ENCODE data around the gene PRDM16. TPM values are rescaled to one million over a fixed set of nuclear protein-coding genes. Genes with fewer than 3 reads are reported as not detected.

Gene PRDM16
- total and polyA plus RNA-seq, 2 of the 13 experiments (the other 11 are each of a cell fraction or from before 2014, with no cell fraction given) = 0.15 to 0.81 TPM

DNA sequence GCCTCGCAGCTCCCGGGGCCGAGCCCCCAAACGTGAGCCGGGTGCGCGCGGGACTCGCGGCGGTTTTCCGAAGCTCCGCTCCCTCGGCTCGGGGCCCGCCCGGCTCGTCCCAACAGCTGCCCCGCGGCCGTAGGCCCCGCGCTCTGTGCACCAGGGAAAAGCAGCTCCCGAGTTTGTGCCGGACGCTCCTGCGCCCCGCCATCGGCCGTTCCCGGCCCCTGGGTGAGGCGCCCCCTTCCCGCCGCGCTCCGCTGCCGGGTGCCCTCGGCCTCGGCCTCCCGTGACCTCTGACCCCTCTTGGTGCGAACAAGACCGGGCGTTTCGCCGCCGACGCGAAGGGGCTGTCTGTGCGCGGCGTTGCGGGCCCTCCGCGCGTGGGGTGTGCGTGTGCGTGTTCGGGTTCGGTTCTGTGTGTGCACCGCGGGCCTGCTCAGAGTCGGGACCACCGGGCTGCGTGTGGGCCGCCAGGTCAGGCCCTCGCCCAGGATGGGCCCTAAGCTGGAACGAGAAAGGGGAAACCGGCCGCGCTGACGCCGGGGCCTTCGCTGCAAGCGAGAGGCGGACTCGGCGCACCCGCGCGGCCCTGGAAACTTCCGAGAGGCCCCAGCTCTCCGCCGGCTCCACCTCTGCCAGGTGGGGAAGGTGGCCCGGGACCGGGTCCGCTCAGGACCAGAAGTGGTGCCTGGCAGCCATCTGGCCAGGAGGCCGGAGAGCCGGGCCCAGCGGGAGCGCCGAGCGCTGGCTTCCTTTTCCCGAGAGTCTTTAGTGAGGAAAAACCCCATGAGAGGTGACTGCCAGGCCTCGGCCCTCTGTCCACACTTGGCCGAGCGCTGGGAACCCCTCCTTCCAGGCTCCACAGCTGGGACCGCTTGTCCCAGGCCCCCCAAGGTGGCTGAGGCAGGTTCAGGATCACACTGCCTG, 1.9 kb downstream of the PRDM16 start (continued):
- TF ChIP-seq, protein P1, sequence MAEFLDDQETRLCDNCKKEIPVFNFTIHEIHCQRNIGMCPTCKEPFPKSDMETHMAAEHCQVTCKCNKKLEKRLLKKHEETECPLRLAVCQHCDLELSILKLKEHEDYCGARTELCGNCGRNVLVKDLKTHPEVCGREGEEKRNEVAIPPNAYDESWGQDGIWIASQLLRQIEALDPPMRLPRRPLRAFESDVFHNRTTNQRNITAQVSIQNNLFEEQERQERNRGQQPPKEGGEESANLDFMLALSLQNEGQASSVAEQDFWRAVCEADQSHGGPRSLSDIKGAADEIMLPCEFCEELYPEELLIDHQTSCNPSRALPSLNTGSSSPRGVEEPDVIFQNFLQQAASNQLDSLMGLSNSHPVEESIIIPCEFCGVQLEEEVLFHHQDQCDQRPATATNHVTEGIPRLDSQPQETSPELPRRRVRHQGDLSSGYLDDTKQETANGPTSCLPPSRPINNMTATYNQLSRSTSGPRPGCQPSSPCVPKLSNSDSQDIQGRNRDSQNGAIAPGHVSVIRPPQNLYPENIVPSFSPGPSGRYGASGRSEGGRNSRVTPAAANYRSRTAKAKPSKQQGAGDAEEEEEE (CRISPR knock-in tag; IDR thresholded peaks at IDR 0.05; ENCODE audit: borderline replicate concordance) = no peak
- TF ChIP-seq, protein P2, sequence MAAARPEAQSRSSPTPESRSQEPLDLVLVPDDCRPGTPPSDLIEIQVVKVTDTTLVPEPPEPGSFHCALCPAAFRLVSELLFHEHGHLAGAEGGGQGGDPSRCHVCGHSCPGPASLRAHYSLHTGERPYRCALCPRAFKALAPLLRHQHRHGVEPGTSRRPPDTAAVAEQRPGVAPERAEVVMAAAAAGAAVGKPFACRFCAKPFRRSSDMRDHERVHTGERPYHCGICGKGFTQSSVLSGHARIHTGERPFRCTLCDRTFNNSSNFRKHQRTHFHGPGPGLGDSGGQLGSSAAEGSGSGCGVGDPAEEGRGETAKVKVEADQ (CRISPR knock-in tag; IDR thresholded peaks at IDR 0.05; ENCODE audit: borderline replicate concordance) = no peak
- peak; percentile 75 for TF ChIP-seq ZNF777 (CRISPR knock-in tag; IDR thresholded peaks at IDR 0.05)
- no peak for TF ChIP-seq ZNF552 (CRISPR knock-in tag; IDR thresholded peaks at IDR 0.05; ENCODE audit: borderline replicate concordance)
- no peak for TF ChIP-seq ZNF224 (CRISPR knock-in tag; IDR thresholded peaks at IDR 0.05)
- TF ChIP-seq ZNF33B (CRISPR knock-in tag; IDR thresholded peaks at IDR 0.05) = 0 out of 2 replicates have a peak, but pooled peaks have one; percentile 31
- TF ChIP-seq, protein P3, sequence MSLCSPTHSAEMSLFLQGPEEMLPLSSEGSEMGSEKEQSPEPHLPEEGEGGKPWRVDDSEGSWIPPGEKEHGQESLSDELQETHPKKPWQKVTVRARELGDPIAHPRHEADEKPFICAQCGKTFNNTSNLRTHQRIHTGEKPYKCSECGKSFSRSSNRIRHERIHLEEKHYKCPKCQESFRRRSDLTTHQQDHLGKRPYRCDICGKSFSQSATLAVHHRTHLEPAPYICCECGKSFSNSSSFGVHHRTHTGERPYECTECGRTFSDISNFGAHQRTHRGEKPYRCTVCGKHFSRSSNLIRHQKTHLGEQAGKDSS (CRISPR knock-in tag; IDR thresholded peaks at IDR 0.05; ENCODE audit: borderline replicate concordance, low read depth) = no peak
- no peak for TF ChIP-seq ZNF562 (CRISPR knock-in tag; IDR thresholded peaks at IDR 0.05; ENCODE audit: borderline replicate concordance)
- TF ChIP-seq NFATC3 (CRISPR knock-in tag; IDR thresholded peaks at IDR 0.05) = no peak
- no peak for TF ChIP-seq KAT2B (IDR thresholded peaks at IDR 0.05; ENCODE audit: borderline replicate concordance, low read depth, low read length)
- no peak for TF ChIP-seq SRSF1 (optimal IDR thresholded peaks at IDR 0.05; ENCODE audit: low read depth, low read length)
- TF ChIP-seq, protein P4, sequence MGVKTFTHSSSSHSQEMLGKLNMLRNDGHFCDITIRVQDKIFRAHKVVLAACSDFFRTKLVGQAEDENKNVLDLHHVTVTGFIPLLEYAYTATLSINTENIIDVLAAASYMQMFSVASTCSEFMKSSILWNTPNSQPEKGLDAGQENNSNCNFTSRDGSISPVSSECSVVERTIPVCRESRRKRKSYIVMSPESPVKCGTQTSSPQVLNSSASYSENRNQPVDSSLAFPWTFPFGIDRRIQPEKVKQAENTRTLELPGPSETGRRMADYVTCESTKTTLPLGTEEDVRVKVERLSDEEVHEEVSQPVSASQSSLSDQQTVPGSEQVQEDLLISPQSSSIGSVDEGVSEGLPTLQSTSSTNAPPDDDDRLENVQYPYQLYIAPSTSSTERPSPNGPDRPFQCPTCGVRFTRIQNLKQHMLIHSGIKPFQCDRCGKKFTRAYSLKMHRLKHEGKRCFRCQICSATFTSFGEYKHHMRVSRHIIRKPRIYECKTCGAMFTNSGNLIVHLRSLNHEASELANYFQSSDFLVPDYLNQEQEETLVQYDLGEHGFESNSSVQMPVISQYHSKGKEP (CRISPR knock-in tag; IDR thresholded peaks at IDR 0.05) = no peak
- TF ChIP-seq, protein P5, sequence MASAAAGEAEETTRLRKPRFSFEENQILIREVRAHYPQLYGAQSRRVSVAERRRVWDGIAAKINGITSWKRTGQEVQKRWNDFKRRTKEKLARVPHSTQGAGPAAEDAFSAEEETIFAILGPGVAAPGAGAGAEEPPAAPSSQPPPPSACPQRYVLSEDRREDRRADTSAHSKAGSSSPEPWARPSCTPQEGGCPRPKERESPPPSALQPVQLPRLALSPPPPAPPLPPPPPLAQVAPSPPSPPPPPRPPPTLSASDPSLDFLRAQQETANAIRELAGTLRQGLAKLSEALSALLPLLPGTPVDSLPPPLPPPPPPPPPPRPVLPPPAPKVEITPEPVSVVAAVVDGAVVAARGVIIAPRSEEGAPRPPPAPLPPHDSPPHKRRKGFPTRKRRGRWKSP (CRISPR knock-in tag; IDR thresholded peaks at IDR 0.05) = no peak
- TF ChIP-seq ZNF260 (CRISPR knock-in tag; IDR thresholded peaks at IDR 0.05; ENCODE audit: borderline replicate concordance, low read depth) = 0 out of 2 replicates have a peak, but pooled peaks have one; percentile 29
- no peak for TF ChIP-seq JDP2 (CRISPR knock-in tag; IDR thresholded peaks at IDR 0.05; ENCODE audit: borderline replicate concordance)
- peak; percentile 48; the same call in 1 of the 2 replicates for TF ChIP-seq TAF1 (CRISPR knock-in tag; IDR thresholded peaks at IDR 0.05)
- TF ChIP-seq, protein P6, sequence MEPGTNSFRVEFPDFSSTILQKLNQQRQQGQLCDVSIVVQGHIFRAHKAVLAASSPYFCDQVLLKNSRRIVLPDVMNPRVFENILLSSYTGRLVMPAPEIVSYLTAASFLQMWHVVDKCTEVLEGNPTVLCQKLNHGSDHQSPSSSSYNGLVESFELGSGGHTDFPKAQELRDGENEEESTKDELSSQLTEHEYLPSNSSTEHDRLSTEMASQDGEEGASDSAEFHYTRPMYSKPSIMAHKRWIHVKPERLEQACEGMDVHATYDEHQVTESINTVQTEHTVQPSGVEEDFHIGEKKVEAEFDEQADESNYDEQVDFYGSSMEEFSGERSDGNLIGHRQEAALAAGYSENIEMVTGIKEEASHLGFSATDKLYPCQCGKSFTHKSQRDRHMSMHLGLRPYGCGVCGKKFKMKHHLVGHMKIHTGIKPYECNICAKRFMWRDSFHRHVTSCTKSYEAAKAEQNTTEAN (CRISPR knock-in tag; conservative IDR thresholded peaks at IDR 0.05) = peak; percentile 30; the same call in 1 of the 2 replicates
- TF ChIP-seq HES4 (CRISPR knock-in tag; IDR thresholded peaks at IDR 0.05; ENCODE audit: borderline replicate concordance) = no peak
